HG03103 (cell line): ENCODE measurements around the gene GUCY1B1.

Experiments used
- ATAC-seq: cut with Tn5 transposase; IDR thresholded peaks from one replicate; pipeline ENCODE4 v1.9.1; 2021; ENCODE audit warnings: low read depth; ENCODE audit not compliant: unreplicated experiment

Gene GUCY1B1

GRCh38 chr4:155758481-155759371 is at the start of gene GUCY1B1:
TSS of gene GUCY1B1 (plus strand) at chr4:155759021. CDS start at chr4:155759141, 120 bp downstream.
- ATAC-seq: peak; percentile 96

GRCh38 chr4:155709918-155710317 is 48.9 kb upstream of the GUCY1B1 start:
- ATAC-seq: no peak

GRCh38 chr4:155711556-155711955 is 47.3 kb upstream of the GUCY1B1 start:
- no peak for ATAC-seq

- no peak for ATAC-seq
Measured at GRCh38 chr4:155712846-155713245, 46.0 kb upstream of the GUCY1B1 start.

- ATAC-seq: no peak
Measured at GRCh38 chr4:155713911-155714310, 44.9 kb upstream of the GUCY1B1 start.

- no peak for ATAC-seq
Measured at GRCh38 chr4:155722336-155722735, 36.5 kb upstream of the GUCY1B1 start.

GRCh38 chr4:155722816-155723499 is 35.9 kb upstream of the GUCY1B1 start:
- ATAC-seq: no peak

GRCh38 chr4:155724731-155725130 is 34.1 kb upstream of the GUCY1B1 start:
- no peak for ATAC-seq

- no peak for ATAC-seq
Measured at GRCh38 chr4:155734065-155734464, 24.8 kb upstream of the GUCY1B1 start.

GRCh38 chr4:155734951-155735350 is 23.9 kb upstream of the GUCY1B1 start:
- ATAC-seq: no peak

GRCh38 chr4:155735496-155735895 is 23.3 kb upstream of the GUCY1B1 start:
- no peak for ATAC-seq

- ATAC-seq: no peak
Measured at GRCh38 chr4:155738548-155738947, 20.3 kb upstream of the GUCY1B1 start.

- ATAC-seq: no peak
Measured at GRCh38 chr4:155741546-155741945, 17.3 kb upstream of the GUCY1B1 start.

- ATAC-seq: no peak
Measured at GRCh38 chr4:155742310-155743015, 16.4 kb upstream of the GUCY1B1 start.

- ATAC-seq: no peak
Measured at GRCh38 chr4:155745984-155746383, 12.8 kb upstream of the GUCY1B1 start.

GRCh38 chr4:155748039-155748438 is 10.8 kb upstream of the GUCY1B1 start:
- no peak for ATAC-seq

- no peak for ATAC-seq
Measured at GRCh38 chr4:155749041-155749440, 9.8 kb upstream of the GUCY1B1 start.

GRCh38 chr4:155751569-155751968 is 7.3 kb upstream of the GUCY1B1 start:
- ATAC-seq: no peak

- ATAC-seq: no peak
Measured at GRCh38 chr4:155757745-155758265, 1.0 kb upstream of the GUCY1B1 start.

- ATAC-seq: peak; percentile 13
Measured at GRCh38 chr4:155759372-155760252, 791 bp downstream of the GUCY1B1 start.
